NCI-H2081 (cell line): ENCODE data around the gene RTN4RL1.

Experiments used
- DNase-seq, 2 experiments: peaks; one replicate each; lab custom pipeline; 2025; lab: John Stamatoyannopoulos, UW

RTN4RL1 gene, protein sequence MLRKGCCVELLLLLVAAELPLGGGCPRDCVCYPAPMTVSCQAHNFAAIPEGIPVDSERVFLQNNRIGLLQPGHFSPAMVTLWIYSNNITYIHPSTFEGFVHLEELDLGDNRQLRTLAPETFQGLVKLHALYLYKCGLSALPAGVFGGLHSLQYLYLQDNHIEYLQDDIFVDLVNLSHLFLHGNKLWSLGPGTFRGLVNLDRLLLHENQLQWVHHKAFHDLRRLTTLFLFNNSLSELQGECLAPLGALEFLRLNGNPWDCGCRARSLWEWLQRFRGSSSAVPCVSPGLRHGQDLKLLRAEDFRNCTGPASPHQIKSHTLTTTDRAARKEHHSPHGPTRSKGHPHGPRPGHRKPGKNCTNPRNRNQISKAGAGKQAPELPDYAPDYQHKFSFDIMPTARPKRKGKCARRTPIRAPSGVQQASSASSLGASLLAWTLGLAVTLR

DNA sequence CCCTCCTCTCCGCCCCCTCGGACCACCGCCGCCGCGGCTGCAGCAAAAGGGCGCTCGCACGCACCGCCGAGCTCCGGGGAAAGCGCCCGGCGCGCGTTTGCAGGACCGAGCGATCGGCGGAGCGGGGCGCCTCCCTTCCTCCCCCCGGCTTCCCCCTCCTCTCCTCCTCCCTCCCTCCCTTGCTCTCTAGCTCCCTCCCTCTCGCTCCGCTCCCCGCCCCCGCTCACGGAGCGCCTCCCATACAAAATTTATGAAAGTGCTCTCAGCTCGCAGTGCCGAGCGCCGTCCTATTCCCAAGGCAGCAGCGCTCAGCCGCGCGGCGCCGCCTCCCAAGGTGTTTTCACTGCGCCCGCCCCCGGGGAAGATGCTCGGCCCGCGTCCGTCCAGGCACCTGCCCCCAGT, at the start of gene RTN4RL1:
Gene RTN4RL1 (minus strand): TSS at position 115 of the 402 bp plus-strand sequence. CDS start 469 bp downstream, outside the sequence.
- DNase-seq = peak; percentile 41 to 50

DNA sequence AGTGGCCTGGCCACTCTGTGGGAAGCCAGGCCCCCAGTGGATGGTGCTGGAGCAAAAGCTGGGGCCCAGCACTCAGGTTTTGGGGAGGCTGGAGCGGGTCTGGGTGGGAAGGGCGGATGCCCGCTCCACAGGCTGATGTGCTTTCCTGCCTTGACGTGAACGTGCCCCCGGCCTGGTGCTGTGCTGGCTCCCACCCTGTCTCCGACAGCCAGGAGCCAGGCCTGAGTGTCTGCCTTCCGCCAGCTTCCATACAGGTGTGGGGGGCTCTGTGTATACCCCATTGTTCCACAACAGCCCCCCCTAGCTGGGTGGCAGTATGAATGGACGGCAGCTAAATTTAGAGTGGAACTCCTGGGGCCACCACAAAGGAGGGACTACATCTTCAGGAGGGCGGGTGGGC, 49.8 kb upstream of the RTN4RL1 start:
- no peak for DNase-seq

DNA sequence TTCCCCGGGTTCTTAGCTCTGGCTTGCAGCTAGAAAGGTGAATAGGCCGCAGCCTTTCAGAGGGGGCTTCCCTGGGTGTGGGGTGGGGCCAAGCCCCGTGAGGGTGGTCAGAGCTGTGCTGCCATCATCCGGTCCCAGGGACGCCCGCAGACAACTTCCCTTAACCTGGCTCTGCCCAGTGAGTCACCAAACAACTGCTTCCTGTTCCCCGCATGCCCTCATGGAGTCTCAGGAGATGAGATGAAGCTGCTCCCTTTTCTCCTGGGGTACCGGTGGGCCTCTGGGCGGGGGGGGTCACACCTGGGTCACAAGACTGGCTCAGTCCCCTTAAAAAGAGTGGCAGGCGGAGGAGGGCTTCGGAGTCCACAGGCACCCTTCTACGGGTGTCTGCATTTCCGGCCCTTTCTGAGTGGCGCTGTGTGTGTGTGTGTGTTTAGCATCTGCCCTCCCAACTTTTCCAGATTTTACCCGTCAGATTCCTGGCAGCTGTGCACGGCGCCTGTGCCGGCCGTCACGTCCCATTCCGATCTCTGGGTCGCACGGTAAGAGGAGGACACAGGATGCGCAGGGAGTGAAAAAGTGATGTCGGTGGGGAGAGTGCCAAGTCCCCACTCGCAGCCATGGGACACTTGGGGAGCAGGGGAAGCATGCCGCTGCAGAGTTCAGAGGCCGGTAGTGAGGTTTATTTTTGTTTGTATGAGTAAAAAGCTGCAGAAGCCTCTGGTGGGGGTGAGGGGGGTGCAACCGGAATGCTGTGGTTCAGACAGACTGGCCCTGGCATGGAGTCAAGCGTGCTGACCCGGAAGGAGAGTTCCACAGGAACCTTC, 46.5 kb upstream of the RTN4RL1 start:
- no peak for DNase-seq

DNA sequence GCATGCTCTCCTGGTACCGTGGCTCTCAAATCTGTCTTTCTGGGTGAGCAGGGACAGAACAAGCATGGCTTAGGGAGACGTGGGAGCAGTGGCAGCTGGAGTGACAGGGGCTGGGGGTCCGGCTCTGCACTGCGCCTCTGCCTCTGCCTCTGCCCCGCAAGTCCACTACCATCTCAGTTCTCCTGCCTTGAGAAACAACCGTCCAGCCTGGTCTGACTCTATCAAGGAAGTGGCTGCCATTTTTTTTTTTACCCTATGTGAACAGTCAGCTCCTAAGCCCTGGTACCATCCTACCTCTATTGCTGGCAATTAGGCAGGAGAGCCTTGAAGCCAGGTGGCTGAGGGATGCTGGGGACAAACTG, 45.9 kb upstream of the RTN4RL1 start:
- DNase-seq = no peak

DNA sequence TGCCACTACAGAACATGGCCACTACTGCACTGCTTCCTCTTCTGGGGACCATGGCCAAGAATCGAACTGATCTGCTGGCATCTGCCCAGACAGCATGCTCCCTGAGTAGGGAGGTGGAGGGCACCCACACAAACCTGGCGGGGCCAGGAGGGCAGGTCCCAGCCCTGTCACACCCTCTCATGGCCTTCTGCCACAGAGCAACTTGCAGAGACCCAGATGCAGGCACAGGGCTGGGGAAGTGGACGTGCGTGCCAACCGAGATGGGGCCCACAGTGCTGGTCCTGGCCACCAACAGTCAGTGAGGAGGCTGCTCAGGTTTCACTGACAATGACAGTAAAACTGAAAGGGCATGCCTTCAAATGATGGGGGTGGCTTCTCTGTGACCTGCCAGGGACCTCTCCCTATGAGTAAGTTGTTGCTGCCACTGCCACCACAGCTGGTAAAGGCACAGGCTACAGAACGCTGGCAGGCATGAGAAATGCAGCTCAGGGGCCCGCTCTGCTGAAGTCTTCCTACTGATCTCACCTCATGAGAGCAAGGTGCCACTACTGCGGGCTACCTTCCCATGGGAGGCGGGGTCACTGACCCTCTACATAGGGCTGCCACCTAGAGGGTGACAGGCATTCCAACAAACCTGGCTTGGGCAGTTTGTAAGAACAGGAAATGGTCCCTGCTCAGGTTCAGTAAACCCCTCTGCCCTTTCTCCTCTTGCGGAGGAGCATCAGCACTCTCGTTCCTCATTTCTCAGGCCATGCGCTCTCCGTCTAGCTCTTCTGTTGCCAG, 45.3 kb upstream of the RTN4RL1 start:
- no peak for DNase-seq

DNA sequence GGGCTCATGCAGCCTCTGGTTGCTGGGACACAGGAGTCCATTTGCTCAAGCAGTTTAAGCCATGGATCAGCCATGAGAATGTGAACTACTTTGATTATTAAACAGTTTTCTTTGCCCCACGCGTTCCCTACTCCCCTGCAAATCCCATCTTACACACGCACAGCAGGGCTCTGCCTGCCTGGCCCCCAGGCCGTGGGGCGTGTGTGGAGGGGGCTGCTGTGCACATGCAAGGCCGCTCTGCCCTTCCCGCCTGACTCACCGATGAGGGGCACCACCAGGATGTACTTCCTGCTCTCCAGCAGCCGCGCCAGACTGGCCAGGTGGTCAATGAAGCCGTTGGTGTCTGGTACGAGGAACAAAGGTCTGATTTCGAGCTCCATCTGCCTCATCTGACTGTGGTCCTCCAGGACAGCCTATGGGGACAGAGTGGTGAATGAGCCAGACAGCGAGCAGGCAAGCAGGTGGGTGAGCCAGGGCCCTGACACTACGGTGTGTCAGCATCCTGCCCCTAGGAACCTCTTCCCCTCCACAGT, 43.5 kb upstream of the RTN4RL1 start:
- DNase-seq = peak in 1 of 2 experiments; percentile 40

DNA sequence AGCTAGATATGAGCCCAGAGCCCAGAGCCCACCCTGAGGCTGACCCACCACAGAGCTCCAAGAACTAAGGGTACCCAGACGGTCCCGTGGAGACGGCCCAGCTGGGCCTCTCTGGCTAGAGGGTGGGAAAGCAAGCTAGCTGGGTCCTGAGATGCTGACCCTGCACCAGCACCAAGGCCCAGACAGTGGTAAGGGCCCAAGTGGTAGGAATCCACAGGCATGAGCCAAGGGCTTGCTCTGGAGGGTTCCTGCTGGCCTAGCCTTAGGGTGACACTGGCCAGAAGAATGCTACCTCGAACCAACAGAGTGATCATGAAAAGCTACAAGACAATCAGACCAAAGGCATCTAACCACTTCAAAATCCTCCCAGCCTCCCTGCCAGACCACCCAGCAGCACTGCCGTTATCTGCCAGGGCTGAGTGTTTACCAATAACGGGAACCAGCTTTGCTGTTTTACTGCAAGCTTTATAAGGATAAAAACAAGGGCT, 42.9 kb upstream of the RTN4RL1 start:
- no peak for DNase-seq

DNA sequence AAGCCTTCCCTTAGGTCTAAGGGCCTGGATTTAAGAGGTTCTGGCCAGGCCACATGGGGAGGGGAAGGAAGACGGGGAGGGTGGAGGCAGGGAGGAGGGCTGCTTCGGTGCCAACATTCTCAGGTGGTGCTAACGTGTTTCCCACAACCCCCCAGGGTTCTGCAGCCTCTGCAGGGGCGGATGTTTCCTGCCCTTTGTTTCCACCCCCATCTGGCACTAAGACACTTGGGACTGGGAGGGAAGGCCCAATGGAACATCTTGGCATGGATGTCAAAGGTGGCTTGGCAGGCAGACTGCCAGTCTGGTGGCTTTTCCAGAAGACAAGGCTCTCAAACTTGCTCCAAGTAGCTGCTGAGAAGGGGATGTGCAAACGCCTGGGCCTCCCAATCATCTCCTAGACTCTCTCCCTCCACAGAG, 42.5 kb upstream of the RTN4RL1 start:
- DNase-seq = peak in 1 of 2 experiments; percentile 24

DNA sequence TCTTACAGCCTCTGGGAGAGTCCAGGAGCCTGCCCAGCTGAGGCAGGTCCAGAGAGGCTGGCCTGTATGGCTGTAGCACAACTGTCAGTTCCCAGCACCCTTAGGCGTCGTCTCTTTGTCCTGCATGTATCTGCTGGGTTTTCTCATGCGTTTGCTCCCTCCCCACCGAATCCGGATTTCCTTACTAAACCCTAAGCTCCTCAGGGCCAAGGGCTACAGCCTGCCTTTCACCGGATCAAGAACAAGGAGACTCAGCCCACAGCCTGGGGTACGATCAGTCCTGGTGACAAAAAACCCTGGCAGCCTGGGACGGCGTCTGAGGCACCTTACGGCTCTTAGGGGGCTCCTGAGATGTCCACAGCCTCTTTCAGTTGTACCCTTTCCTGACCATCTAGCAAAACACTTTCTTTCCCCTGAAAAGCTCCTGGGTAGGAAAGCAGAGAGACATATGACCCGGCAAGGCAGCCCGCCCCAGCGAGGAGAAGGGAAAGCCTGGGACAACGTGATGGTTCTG, 42.0 kb upstream of the RTN4RL1 start:
- DNase-seq = no peak

DNA sequence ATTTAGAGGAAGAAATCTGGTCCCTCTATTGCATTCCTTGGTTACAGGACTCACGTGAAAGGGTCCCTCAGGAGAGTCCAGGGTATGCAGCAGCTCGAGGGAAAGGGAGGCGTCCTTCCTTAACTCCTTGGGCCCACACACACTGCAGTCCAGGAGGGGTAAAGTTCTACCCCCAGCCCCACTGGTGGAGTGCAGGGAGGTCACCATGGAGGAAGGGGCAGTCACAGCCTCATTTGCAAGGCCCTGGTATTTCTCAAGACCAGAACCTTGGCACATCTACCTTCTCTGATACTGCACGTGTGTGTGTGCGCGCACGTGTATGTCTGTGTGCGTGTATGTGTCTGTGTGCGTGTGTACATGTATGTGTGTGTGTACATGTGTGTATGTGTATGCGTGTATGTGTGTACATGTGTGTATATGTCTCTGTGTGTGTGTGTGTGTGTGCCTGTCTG, 40.8 kb upstream of the RTN4RL1 start:
- no peak for DNase-seq

DNA sequence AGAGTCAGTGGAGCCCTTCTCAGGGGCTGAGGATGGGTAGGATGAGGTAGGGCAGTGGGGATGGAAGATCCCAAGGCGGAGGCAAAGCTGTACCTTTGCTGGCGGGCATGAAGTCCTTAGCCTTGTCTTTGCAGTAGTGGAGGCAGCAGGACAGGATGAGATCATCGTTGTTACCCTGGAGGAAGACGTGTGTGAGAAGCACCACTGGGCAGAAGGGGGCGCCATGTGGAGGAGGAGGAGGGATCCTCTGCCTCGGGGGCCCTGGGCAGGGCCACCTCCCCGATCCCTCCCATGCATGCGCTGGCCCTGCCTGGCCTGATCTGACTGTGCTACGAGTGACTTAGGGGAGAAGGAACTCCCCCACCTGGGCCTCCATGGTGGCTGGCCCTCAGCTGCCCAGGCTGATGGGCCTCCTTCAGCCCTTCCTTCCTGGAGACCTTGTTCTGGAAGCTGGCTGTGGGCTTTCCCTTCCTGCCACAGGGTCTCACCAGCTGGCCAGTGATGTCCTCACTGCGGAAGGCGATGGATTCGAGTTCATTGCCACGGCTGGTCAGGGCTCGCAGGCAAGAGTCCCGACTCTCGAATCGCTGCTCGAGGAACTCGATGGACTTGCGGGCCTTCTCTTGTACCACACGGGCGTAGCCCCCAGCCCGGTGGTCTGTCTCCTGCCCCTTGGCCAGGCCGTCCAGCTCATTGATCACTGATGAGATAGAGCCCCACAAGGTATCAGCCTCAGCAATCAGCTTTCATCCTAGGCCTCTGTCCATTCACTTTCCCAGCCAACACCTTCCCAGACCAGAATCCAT, 40.0 kb upstream of the RTN4RL1 start:
- DNase-seq = no peak

DNA sequence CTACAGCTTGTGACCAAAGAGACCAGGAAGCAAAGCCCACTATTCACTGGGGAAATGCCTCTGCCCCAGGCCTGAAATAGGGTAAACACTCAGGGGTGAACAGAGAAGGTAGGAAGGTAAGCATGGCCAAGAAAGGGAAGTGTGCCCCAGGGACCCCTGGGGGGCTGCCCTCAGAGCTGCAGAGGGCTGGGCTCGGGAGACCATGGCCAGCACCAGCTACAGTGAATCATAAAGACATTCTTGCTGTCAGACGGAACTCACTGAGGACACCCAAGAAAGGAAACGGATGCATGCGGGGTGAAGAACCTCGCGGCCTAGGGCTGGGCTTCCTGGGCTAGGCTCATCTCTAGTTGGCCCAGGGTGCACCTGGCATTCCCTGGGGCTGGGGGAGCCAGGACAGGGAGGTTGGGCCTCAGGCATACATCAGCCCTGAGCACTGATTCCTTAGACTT, 39.4 kb upstream of the RTN4RL1 start:
- DNase-seq = no peak

DNA sequence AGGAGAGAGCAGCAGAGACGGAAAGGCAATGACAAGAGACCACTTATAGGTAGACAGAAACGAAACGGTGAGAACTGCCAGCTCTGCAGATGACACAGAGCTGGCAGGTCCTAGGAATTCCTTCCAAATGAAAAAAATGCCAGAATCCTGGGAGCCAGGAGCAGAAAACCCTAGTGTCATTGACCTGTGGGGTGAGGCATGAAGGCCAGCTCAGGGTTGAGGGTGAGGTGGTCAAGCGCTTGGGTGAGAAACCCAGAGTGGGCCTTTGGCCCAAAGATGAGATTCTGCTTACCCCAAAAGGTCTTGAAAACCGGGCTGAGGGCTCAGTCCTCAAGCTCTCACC, 39.0 kb upstream of the RTN4RL1 start:
- DNase-seq = no peak

DNA sequence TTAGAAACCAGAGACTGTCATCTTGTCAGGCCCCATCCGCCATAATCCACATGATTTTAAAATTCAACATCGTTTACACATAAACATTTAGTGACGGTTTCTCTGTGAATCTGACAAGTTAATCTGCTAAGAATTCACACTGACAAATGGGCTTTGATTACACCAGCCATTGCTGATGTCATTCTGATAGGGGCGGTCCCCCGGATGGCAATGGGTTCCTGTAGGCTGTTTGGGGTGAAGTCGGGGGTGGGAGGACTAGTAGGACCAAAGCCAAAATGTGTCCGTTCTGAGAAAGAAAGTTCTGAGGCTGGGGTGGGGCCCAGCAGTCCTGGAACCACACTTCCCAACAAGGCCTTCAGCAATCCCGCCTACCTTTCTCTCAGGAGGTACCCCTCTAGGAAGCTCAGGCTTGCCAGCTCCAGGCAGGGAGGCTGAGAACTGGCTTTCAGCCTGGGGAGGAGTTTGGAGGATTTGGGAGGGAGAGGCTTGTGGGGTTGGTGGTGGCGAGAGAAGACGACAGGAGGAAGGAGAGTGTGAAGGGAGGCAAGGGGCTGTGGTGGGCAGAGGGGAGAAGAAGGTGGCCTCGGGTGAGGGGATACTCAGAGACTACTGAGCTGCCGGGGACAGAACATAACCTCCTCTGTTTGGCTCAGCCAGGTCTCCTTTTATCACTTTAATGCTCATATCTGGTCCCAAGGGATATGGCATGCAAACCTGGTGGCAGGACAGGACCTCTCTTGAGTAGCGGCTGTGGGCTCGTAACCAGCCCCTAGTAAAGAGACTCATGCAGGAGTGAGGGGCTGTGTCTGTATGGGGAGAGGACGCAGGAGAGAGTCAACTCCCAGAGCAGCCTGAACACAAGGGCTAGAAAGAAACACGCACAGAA, 38.4 kb upstream of the RTN4RL1 start:
- no peak for DNase-seq

DNA sequence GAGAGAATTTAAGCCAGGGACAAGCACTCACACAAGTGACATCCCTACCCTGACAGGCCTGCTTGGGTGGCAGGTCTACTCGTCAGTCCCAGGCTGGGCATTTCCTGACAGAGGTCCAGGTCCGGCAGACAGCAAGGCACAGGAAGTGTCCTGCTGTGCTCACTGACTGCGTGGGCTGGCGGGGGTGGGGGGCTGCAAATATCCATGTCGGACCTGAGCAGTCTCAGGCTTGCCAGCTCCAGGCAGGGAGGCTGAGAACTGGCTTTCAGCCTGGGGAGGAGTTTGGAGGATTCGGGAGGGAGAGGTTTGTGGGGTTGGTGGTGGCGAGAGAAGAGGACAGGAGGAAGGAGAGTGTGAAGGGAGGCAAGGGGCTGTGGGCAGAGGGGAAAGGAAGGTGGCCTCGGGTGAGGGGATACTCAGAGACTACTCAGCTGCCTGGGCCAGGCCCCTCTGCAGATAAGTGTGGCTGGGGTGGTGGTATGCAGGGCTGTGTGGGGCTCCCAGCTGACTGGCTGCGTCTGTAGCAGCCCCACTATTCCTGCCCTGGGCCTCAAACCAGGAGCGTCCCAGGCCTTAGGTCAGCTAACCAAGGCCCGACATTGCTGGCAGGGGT, 37.5 kb upstream of the RTN4RL1 start:
- DNase-seq = no peak

DNA sequence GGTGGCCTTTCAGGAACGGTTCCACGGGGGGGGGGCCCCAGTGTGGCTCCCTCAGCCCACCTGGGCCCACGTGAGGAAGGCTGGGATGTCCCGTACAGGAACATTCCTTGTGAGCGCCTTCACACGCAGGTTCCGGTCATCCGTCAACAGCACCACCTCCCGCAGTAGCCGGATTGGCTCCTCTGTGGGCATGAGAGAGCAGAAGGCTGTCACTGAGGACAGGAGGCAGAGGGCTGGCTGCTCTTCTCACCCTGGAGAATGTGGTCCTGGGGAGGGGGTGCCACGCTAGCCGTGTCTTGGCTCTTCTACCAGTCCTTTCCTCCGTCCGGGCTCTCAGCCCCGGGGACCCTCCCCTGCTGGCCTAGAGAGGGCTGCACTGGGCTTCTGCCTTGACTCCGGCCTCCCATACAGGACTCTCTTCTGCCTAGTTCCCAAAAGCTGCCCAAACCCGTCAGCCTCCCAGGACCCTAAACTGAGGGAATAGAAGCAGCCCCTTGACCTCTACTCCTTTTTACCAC, 36.4 kb upstream of the RTN4RL1 start:
- DNase-seq = no peak

DNA sequence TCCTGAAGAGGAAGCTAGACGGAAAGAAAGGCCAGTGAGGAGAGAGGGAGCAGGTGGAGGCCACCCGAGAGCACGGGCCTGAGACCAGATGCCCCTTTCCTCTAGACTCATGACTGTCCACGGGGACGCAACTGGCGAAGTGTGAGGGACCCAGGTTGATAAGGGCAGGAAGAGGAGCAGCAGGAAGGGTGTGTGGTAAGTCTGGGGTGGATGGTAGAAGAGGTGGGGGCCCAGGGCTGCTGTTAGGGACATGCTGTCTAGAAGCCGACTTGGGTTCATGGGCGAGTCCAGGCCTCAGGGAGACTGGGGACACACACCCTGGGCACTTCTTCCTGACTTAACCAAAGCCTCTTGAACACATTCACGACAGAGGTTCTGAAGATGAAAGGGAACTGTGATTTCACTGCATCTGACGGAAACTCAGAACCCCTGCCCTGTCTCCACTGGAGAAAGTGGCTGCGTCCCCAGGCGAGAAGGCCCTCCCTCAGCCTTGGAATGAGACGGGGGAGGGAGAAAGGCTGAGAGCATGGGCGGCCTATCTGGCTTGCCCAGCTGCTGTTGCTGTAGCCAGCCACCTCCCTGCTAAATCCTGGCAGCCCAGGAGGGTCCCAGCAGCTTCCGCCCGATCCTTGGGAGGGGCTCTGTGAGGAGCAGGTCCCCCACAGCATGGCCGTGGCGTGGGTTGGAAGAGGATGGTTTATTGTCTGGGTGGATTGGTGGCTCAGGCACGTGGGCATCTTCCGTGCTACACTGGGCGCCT, 35.7 kb upstream of the RTN4RL1 start:
- no peak for DNase-seq

DNA sequence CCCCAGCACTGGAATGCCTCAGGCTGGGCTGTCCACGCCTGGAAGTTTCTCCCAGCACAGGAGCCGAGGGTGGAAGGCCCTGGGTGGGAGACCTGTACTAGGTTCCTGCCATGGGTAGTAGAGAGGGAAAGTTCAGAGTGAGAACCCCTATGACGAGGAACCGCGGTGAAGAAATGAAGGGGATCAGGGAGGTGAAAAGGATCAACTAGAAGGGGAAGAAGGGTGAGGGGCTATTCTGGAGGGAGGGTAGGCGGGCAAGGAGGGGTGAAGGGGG, 35.2 kb upstream of the RTN4RL1 start:
- no peak for DNase-seq
